Common myeloid progenitor, CD34-positive (primary cell): Measurements from ENCODE around the gene CCNB2.
A peak's percentile ranks its signal among the peaks of the same experiment; 100 is the strongest.

Source experiments
- CTCF ChIA-PET: fragments of 350-600 bp; sonication (Branson Sonifier 250); formaldehyde crosslinking; loops from one replicate; lab custom pipeline; 2021; ENCODE audit warnings: antibody characterized with exemption; lab: Charles Lee
- POLR2A ChIA-PET: fragments of 350-600 bp; sonication (Branson Sonifier 250); formaldehyde crosslinking; loops from one replicate; lab custom pipeline; 2021; ENCODE audit warnings: antibody characterized with exemption; lab: Charles Lee
- DNase-seq, 3 donors: peaks; one replicate each; pipeline versions ENCODE4 v3.0.0 to v3.0.0-alpha.2; 2013
- H3K27ac ChIP-seq, 2 experiments: 1 replicate in 1 of 2; 2 replicates in 1 of 2; pipeline ENCODE4 v1.7.0; 2013; ENCODE audit warnings: inconsistent platforms in 2 of 2, low read length in 2 of 2, mild to moderate bottlenecking in 2 of 2, low read depth in 1 of 2, moderate library complexity in 1 of 2; ENCODE audit not compliant: severe bottlenecking in 2 of 2, insufficient read depth in 1 of 2, poor library complexity in 1 of 2
- H3K27me3 ChIP-seq, 5 experiments: replicated peaks in 2 of 5; 1 replicate in 3 of 5; 2 replicates in 2 of 5; pipeline versions ENCODE4 v1.6.1 to v1.7.0; 2013; ENCODE audit warnings: low read length in 4 of 5, mild to moderate bottlenecking in 2 of 5, moderate library complexity in 2 of 5, inconsistent platforms in 1 of 5; ENCODE audit not compliant: insufficient read depth in 5 of 5, control insufficient read depth in 4 of 5
- H3K36me3 ChIP-seq, 4 experiments: 1 replicate in 2 of 4; 2 replicates in 2 of 4; pipeline versions ENCODE4 v1.6.1 to v1.7.0; 2013; ENCODE audit warnings: low read length in 3 of 4, control low read depth in 1 of 4, mild to moderate bottlenecking in 1 of 4; ENCODE audit not compliant: control insufficient read depth in 4 of 4, insufficient read depth in 4 of 4
- H3K4me1 ChIP-seq, 4 experiments: 1 replicate in 3 of 4; 2 replicates in 1 of 4; pipeline versions ENCODE4 v1.6.1 to v1.7.1; 2013; ENCODE audit warnings: low read length in 3 of 4, mild to moderate bottlenecking in 3 of 4, control low read depth in 1 of 4, inconsistent platforms in 1 of 4, moderate library complexity in 1 of 4; ENCODE audit not compliant: control insufficient read depth in 4 of 4, insufficient read depth in 4 of 4; ENCODE audit errors: control extremely low read depth in 1 of 4
- H3K4me3 ChIP-seq, 7 experiments: 1 replicate in 4 of 7; 2 replicates in 3 of 7; pipeline versions ENCODE4 v1.5.1 to v1.7.0; 2013; ENCODE audit warnings: mild to moderate bottlenecking in 7 of 7, low read length in 6 of 7, moderate library complexity in 6 of 7, inconsistent platforms in 2 of 7, low read depth in 2 of 7, control low read depth in 1 of 7; ENCODE audit not compliant: insufficient read depth in 4 of 7, control insufficient read depth in 1 of 7; ENCODE audit errors: extremely low read depth in 1 of 7
- H3K9me3 ChIP-seq, 5 experiments: 1 replicate in 4 of 5; 2 replicates in 1 of 5; pipeline versions ENCODE4 v1.6.1 to v1.7.1; 2013; ENCODE audit warnings: low read length in 4 of 5, mild to moderate bottlenecking in 2 of 5, inconsistent platforms in 1 of 5, low read depth in 1 of 5, moderate library complexity in 1 of 5; ENCODE audit not compliant: control insufficient read depth in 4 of 5, insufficient read depth in 2 of 5; ENCODE audit errors: control extremely low read depth in 1 of 5
- WGBS: methylation state at CpG from one replicate; pipeline ENCODE4 v1.1.5; 2013; ENCODE audit not compliant: insufficient coverage; 5-methylcytosine and 5-hydroxymethylcytosine counted together

Gene CCNB2

DNA sequence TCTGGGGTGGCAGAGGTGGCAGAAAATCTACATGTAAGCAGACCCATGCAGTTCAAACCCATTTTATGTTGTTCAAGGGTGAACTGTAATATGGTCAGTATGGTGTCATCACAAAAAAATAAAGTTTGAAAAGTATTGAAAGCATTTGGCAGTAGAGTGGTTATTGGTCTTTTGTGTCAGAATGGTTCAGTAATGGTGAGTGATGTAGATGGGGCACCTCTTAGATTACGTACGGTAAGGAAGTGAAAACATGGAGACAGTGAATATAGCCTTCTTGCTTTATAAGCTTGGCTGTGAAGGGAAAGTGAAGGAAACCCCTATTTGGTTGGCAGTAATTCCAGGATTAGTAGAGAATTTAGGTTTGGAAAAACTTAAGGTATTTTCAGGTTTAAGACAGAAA lies 17.2 kb upstream of the CCNB2 start:
- Histone ChIP-seq H3K9me3 (no peaks in the 10 kb centered on the region), H3K4me1 (no peaks in the 10 kb centered on the region), H3K36me3 (peaks cover 20 to 70% (median 41%) of the 10 kb centered on the region in 4 experiments), H3K4me3 (no peak overlapping the region), H3K27ac (no peak overlapping the region), H3K27me3 (no peaks in the 10 kb centered on the region)
- DNase-seq: no peak
- ChIA-PET POLR2A (no interaction called here), CTCF (interaction anchor here (0.8 kb wide), 1 partner anchor 51 kb away, joined by 3 read pairs; no protein-coding TSS in a partner anchor)
- 100% methylated on average over 2 of the region's 2 CpGs for WGBS

- Histone ChIP-seq H3K36me3 (peaks cover 14 to 67% (median 30%) of the 10 kb centered on the region in 4 experiments), H3K4me1 (no peaks in the 10 kb centered on the region), H3K27ac (no peak overlapping the region), H3K27me3 (no peaks in the 10 kb centered on the region), H3K9me3 (no peaks in the 10 kb centered on the region), H3K4me3 (no peak overlapping the region)
- ChIA-PET CTCF (no interaction called here), POLR2A (no interaction called here)
- WGBS: no CpG with 5 or more reads among the region's 1 CpG
- no peak for DNase-seq
These were observed 10.9 kb upstream of the CCNB2 start for GRCh38 chr15:59094077-59094476.

- 100% methylated on average over 3 of the region's 3 CpGs for WGBS
- H3K27ac ChIP-seq: no peak overlapping the region
- peaks cover 12 to 52% (median 29%) of the 10 kb centered on the region in 4 experiments for H3K36me3 ChIP-seq
- H3K9me3 ChIP-seq: no peaks in the 10 kb centered on the region
- H3K4me3 ChIP-seq: no peak overlapping the region
- no peaks in the 10 kb centered on the region for H3K27me3 ChIP-seq
- DNase-seq: no peak
- CTCF ChIA-PET: interaction anchor here (1.3 to 1.5 kb wide), 2 partner anchors 15 to 20 kb away, joined by 3 to 4 read pairs; no protein-coding TSS in a partner anchor
- H3K4me1 ChIP-seq: no peaks in the 10 kb centered on the region
- POLR2A ChIA-PET: no interaction called here
These were observed 8.5 kb upstream of the CCNB2 start for GRCh38 chr15:59096429-59096828.

DNA sequence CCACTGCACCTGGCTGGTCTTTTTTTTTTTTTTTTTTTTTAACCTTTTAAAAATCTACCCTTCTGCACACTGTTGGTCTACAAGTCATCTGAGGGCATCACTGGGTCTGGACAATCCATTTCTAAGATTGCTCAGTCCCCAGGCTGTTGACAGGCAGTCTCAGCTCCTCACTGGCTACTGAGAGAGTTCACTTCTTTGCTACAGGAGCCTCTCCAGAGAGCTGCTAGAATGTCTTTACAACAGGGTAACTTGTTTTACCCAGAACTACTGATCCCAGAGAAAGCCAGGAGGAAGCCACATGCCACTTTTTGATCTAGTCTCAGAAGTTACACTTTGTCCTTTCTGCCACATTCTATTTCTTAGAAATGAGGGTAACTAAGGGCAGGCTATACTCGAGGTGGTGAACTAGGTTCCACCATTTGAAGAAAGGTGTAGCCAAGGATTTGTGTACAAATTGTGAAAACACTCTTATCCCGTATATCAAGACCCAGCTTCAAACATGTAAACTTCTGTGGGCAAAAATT lies 5.7 kb upstream of the CCNB2 start:
- 100% methylated on average over 1 of the region's 2 CpGs for WGBS
- peaks cover 3 to 31% (median 18%) of the 10 kb centered on the region in 4 experiments for H3K36me3 ChIP-seq
- H3K4me1 ChIP-seq: peaks cover 0 to 4% (median 1%) of the 10 kb centered on the region in 4 experiments
- no peaks in the 10 kb centered on the region for H3K27me3 ChIP-seq
- no peak overlapping the region for H3K4me3 ChIP-seq
- DNase-seq: no peak
- ChIA-PET CTCF (interaction anchor here (1.4 kb wide), 1 partner anchor 10 kb away, joined by 4 read pairs; no protein-coding TSS in a partner anchor), POLR2A (no interaction called here)
- H3K9me3 ChIP-seq: no peaks in the 10 kb centered on the region
- no peak overlapping the region for H3K27ac ChIP-seq

GRCh38 chr15:59104602-59104911 lies 389 bp upstream of the CCNB2 start:
- Histone ChIP-seq H3K36me3 (peaks cover 0 to 29% (median 4%) of the 10 kb centered on the region in 4 experiments), H3K27ac (peak overlapping the region; percentile 77 to 89), H3K9me3 (no peaks in the 10 kb centered on the region), H3K4me3 (peak overlapping the region; percentile 13 to 96 (median 92)), H3K4me1 (peaks cover 6 to 19% (median 14%) of the 10 kb centered on the region in 4 experiments), H3K27me3 (no peaks in the 10 kb centered on the region)
- CTCF ChIA-PET: no interaction called here
- WGBS: 0% methylated on average over 6 of the region's 9 CpGs
- POLR2A ChIA-PET: no interaction called here
- no peak for DNase-seq

DNA sequence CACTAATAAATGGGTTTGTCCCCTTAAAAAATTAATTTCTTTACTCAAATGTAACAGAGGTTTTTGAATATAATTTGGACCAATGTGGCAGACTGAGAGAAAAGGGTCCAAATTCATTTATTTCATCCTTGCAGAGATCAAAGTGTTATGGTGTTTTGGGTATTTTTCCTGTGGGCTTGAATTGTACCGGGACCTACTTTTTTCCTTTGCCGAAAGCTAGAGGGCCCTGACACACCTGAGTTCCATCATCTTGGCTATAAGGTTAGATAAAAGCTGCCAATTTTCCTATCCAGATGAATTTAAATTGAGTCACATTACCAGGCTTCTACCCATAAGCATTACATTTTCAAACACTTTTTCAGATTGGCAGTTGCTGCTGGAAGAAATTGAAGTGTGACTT lies 908 bp downstream of the CCNB2 start:
- CTCF ChIA-PET: no interaction called here
- Histone ChIP-seq H3K27ac (no peak overlapping the region), H3K36me3 (peaks cover 0 to 34% (median 10%) of the 10 kb centered on the region in 4 experiments), H3K4me3 (peak overlapping the region; percentile 65 to 96 (median 92)), H3K27me3 (no peaks in the 10 kb centered on the region), H3K9me3 (no peaks in the 10 kb centered on the region), H3K4me1 (peaks cover 6 to 19% (median 14%) of the 10 kb centered on the region in 4 experiments)
- WGBS: no CpG with 5 or more reads among the region's 2 CpGs
- DNase-seq: no peak
- POLR2A ChIA-PET: no interaction called here

GRCh38 chr15:59111251-59111650 lies 6.3 kb downstream of the CCNB2 start:
- H3K4me3 ChIP-seq: no peak overlapping the region
- no peak overlapping the region for H3K27ac ChIP-seq
- WGBS: 93% methylated on average over 2 of the region's 4 CpGs
- H3K36me3 ChIP-seq: peaks cover 4 to 67% (median 32%) of the 10 kb centered on the region in 4 experiments
- H3K4me1 ChIP-seq: peaks cover 0 to 3% (median under 1%) of the 10 kb centered on the region in 4 experiments
- peak in 1 of 3 donors; percentile 12 for DNase-seq
- POLR2A ChIA-PET: no interaction called here
- CTCF ChIA-PET: interaction anchor here (0.7 to 1.5 kb wide), 5 partner anchors 8 to 27 kb away, joined by 3 to 6 read pairs (median 3); no protein-coding TSS in a partner anchor
- H3K9me3 ChIP-seq: no peaks in the 10 kb centered on the region
- no peaks in the 10 kb centered on the region for H3K27me3 ChIP-seq
